Measurements from ENCODE around the gene SGMS2. TPM values are rescaled to one million over a fixed set of nuclear protein-coding genes. Genes with fewer than 3 reads are reported as not detected.

Gene SGMS2
- total and polyA plus RNA-seq, 9 of the 15 experiments (the other 6 are each of a cell fraction or from before 2014, with no cell fraction given), result 0.07 to 0.25 (median 0.11) TPM; not detected in 5

GRCh38 chr4:107854356-107855022, 29.8 kb downstream of the SGMS2 start (continued):
- TF ChIP-seq ATF3 (IDR thresholded peaks at IDR 0.05) (peak; percentile 9; the same call in 1 of the 2 replicates), ATF3 (CRISPR knock-in tag; conservative IDR thresholded peaks at IDR 0.05) (no peak), ZNF41 (CRISPR knock-in tag; conservative IDR thresholded peaks at IDR 0.05) (no peak), PTRF (tag; IDR thresholded peaks at IDR 0.05) (no peak)

- H3K9me1 ChIP-seq (ENCODE audit: control insufficient read depth, insufficient read depth, low read length), result no peaks in the 10 kb centered on the region
- DNase-seq (ENCODE audit: extremely low read depth in 1 of 4, low spot score in 3 of 4) (no peak), FAIRE-seq (no peak), ATAC-seq (no peak)
- H3K27ac ChIP-seq (ENCODE audit: extremely low read depth, low read depth, low read length), result no peak overlapping the region
- H3K4me3 ChIP-seq, result no peak overlapping the region
- no peaks in the 10 kb centered on the region for H3K36me3 ChIP-seq (ENCODE audit: control insufficient read depth, insufficient read depth, low read length)
- H4K20me1 ChIP-seq (replicated peaks; ENCODE audit: control insufficient read depth, insufficient read depth, low read length), result no peaks in the 10 kb centered on the region
- no peak overlapping the region for H3K9ac ChIP-seq (ENCODE audit: insufficient read depth in 1 of 2, low read depth in 2 of 2, low read length in 2 of 2)
- ChIA-PET POLR2A (interaction anchor here (1.0 kb wide), 1 partner anchor 30 kb away, joined by 3 read pairs; no protein-coding TSS in a partner anchor), CTCF (ENCODE audit: low intra/inter-chr PET ratio) (no interaction called here)
- H3K27me3 ChIP-seq (ENCODE audit: control insufficient read depth in 2 of 2, insufficient read depth in 2 of 2, low read length in 2 of 2), result 0 out of 5 replicates have a peak, but pooled peaks cover 0 to 4% of the 10 kb centered on the region in 2 experiments
- H3K4me2 ChIP-seq (ENCODE audit: insufficient read depth, low read length), result no peak overlapping the region
- BruUV-seq (replicated peaks), result no TSS peak
- H3K79me2 ChIP-seq (ENCODE audit: control insufficient read depth, insufficient read depth, low read length), result no peaks in the 10 kb centered on the region
- no peaks in the 10 kb centered on the region for H3K9me3 ChIP-seq (replicated peaks; ENCODE audit: control insufficient read depth, insufficient read depth, low read depth, low read length)
- intact Hi-C loops (cut with micrococcal nuclease) (no loop called here), in situ Hi-C loops (cut with MboI) (no loop called here)
- TF ChIP-seq, protein P1, sequence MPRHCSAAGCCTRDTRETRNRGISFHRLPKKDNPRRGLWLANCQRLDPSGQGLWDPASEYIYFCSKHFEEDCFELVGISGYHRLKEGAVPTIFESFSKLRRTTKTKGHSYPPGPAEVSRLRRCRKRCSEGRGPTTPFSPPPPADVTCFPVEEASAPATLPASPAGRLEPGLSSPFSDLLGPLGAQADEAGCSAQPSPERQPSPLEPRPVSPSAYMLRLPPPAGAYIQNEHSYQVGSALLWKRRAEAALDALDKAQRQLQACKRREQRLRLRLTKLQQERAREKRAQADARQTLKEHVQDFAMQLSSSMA (CRISPR knock-in tag; IDR thresholded peaks at IDR 0.05), result no peak
- TF ChIP-seq BCLAF1 (IDR thresholded peaks at IDR 0.05; ENCODE audit: borderline replicate concordance in 1 of 2, control insufficient read depth in 1 of 2, low read depth in 2 of 2, low read length in 1 of 2) (no peak), TSC22D4 (tag; IDR thresholded peaks at IDR 0.05) (no peak)
- TF ChIP-seq, protein P2, sequence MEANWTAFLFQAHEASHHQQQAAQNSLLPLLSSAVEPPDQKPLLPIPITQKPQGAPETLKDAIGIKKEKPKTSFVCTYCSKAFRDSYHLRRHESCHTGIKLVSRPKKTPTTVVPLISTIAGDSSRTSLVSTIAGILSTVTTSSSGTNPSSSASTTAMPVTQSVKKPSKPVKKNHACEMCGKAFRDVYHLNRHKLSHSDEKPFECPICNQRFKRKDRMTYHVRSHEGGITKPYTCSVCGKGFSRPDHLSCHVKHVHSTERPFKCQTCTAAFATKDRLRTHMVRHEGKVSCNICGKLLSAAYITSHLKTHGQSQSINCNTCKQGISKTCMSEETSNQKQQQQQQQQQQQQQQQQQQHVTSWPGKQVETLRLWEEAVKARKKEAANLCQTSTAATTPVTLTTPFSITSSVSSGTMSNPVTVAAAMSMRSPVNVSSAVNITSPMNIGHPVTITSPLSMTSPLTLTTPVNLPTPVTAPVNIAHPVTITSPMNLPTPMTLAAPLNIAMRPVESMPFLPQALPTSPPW (CRISPR knock-in tag; IDR thresholded peaks at IDR 0.05), result no peak
- TF ChIP-seq, protein P3, sequence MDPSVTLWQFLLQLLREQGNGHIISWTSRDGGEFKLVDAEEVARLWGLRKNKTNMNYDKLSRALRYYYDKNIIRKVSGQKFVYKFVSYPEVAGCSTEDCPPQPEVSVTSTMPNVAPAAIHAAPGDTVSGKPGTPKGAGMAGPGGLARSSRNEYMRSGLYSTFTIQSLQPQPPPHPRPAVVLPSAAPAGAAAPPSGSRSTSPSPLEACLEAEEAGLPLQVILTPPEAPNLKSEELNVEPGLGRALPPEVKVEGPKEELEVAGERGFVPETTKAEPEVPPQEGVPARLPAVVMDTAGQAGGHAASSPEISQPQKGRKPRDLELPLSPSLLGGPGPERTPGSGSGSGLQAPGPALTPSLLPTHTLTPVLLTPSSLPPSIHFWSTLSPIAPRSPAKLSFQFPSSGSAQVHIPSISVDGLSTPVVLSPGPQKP (CRISPR knock-in tag; IDR thresholded peaks at IDR 0.05), result no peak
- no peak overlapping the region for H2AFZ ChIP-seq (ENCODE audit: low read depth, low read length)
- H3K4me1 ChIP-seq (replicated peaks in 1 of 2; ENCODE audit: control insufficient read depth in 2 of 2, insufficient read depth in 2 of 2, low read length in 2 of 2), result no peaks in the 10 kb centered on the region
- 0% methylated on average over 3 of the region's 3 CpGs for WGBS (ENCODE audit: insufficient coverage, low coverage, missing lambda C conversion rate)
Observed at GRCh38 chr4:107855723-107856122, 31.0 kb downstream of the SGMS2 start.
